ENCODE measurements around the gene GLTP.
A peak's percentile ranks its signal among the peaks of the same experiment; 100 is the strongest.
"Not testable (repeated sequence)": the region's sequence is repeated elsewhere in the genome, so short reads cannot be mapped to it uniquely, and the experiment has no call there.

The GLTP gene

GRCh38 chr12:109880043-109880931 is at the start of gene GLTP:
GLTP (minus strand) TSS chr12:109880541; CDS start chr12:109880374, 167 bp downstream.
- DNase-seq: peak; percentile 93

- DNase-seq: not testable (repeated sequence)
These were observed 49.0 kb upstream of the GLTP start for GRCh38 chr12:109929326-109929725.

- DNase-seq: no peak
These were observed 47.8 kb upstream of the GLTP start for GRCh38 chr12:109928058-109928656.

GRCh38 chr12:109927622-109928021 is 47.3 kb upstream of the GLTP start:
- DNase-seq: peak; percentile 48

- no peak for DNase-seq
These were observed 46.3 kb upstream of the GLTP start for GRCh38 chr12:109926488-109927210.

GRCh38 chr12:109926016-109926415 is 45.7 kb upstream of the GLTP start:
- DNase-seq: no peak

GRCh38 chr12:109925185-109925840 is 45.0 kb upstream of the GLTP start:
- no peak for DNase-seq

- no peak for DNase-seq
These were observed 43.3 kb upstream of the GLTP start for GRCh38 chr12:109923481-109924245.

- DNase-seq: no peak
These were observed 42.7 kb upstream of the GLTP start for GRCh38 chr12:109923038-109923437.

- DNase-seq: no peak
These were observed 41.6 kb upstream of the GLTP start for GRCh38 chr12:109921982-109922381.

- DNase-seq: no peak
These were observed 40.0 kb upstream of the GLTP start for GRCh38 chr12:109920261-109920780.

GRCh38 chr12:109919456-109919855 is 39.1 kb upstream of the GLTP start:
- no peak for DNase-seq

- DNase-seq: no peak
These were observed 35.7 kb upstream of the GLTP start for GRCh38 chr12:109916045-109916444.

- no peak for DNase-seq
These were observed 35.1 kb upstream of the GLTP start for GRCh38 chr12:109915171-109916040.

- DNase-seq: no peak
These were observed 34.1 kb upstream of the GLTP start for GRCh38 chr12:109914461-109914860.

- no peak for DNase-seq
These were observed 32.5 kb upstream of the GLTP start for GRCh38 chr12:109912855-109913321.

GRCh38 chr12:109910969-109911348 is 30.6 kb upstream of the GLTP start:
- DNase-seq: peak; percentile 11

GRCh38 chr12:109910254-109910968 is 30.1 kb upstream of the GLTP start:
- DNase-seq: no peak

GRCh38 chr12:109905301-109905700 is 25.0 kb upstream of the GLTP start:
- no peak for DNase-seq

GRCh38 chr12:109902891-109903418 is 22.6 kb upstream of the GLTP start:
- DNase-seq: no peak

Measured in CD4-positive, alpha-beta T cell treated with Interleukin-12 subunit alpha and Interleukin-12 subunit beta, for 1 hour (primary cell).